Parathyroid adenoma (tissue), 2 donors: ENCODE measurements around the gene HAUS2.

Experiments
- H2AFZ ChIP-seq: fragments of 300-600 bp; sonication (generic); one replicate; pipeline ENCODE4 v1.7.0; 2017; ENCODE audit warnings: antibody characterized with exemption, mild to moderate bottlenecking
- H3K27ac ChIP-seq: fragments of 300-600 bp; sonication (generic); one replicate; pipeline ENCODE4 v1.7.0; 2017
- H3K27me3 ChIP-seq: fragments of 300-600 bp; sonication (generic); one replicate; pipeline ENCODE4 v1.7.0; 2017; ENCODE audit warnings: low read length; ENCODE audit not compliant: control insufficient read depth, insufficient read depth
- H3K36me3 ChIP-seq: fragments of 300-600 bp; sonication (generic); one replicate; pipeline ENCODE4 v1.7.0; 2017; ENCODE audit warnings: low read length; ENCODE audit not compliant: control insufficient read depth, insufficient read depth
- H3K4me1 ChIP-seq: fragments of 300-600 bp; sonication (generic); one replicate; pipeline ENCODE4 v1.7.0; 2017; ENCODE audit warnings: control low read depth
- H3K4me2 ChIP-seq: fragments of 300-600 bp; sonication (generic); one replicate; pipeline ENCODE4 v1.7.0; 2017; ENCODE audit warnings: low read length
- H3K4me3 ChIP-seq: fragments of 300-600 bp; sonication (generic); one replicate; pipeline ENCODE4 v1.7.0; 2017; ENCODE audit warnings: low read depth, low read length
- H3K79me2 ChIP-seq: fragments of 300-600 bp; sonication (generic); one replicate; pipeline ENCODE4 v1.7.0; 2017; ENCODE audit warnings: control low read depth
- H3K9ac ChIP-seq: fragments of 300-600 bp; sonication (generic); one replicate; pipeline ENCODE4 v1.7.0; 2017; ENCODE audit warnings: mild to moderate bottlenecking
- H3K9me3 ChIP-seq: fragments of 300-600 bp; sonication (generic); one replicate; pipeline ENCODE4 v1.7.0; 2017; ENCODE audit warnings: low read length; ENCODE audit not compliant: control insufficient read depth
- CTCF ChIP-seq: fragments of 300-600 bp; sonication (generic); IDR thresholded peaks from one replicate; pipeline ENCODE4 v1.7.0; 2017; ENCODE audit warnings: antibody characterized with exemption, mild to moderate bottlenecking
- donor health status: primary hyperparathyroidism.

HAUS2 gene

GRCh38 chr15:42590619-42591237 lies 42.1 kb downstream of the HAUS2 start:
- no peak overlapping the region for H3K9ac ChIP-seq
- H3K79me2 ChIP-seq = no peaks in the 10 kb centered on the region
- H3K36me3 ChIP-seq = no peaks in the 10 kb centered on the region
- H3K4me1 ChIP-seq = no peaks in the 10 kb centered on the region
- no peaks in the 10 kb centered on the region for H3K9me3 ChIP-seq
- no peaks in the 10 kb centered on the region for H3K27me3 ChIP-seq
- no peak overlapping the region for H2AFZ ChIP-seq
- TF ChIP-seq CTCF = no peak
- no peak overlapping the region for H3K4me3 ChIP-seq
- no peak overlapping the region for H3K4me2 ChIP-seq
- H3K27ac ChIP-seq = no peak overlapping the region

GRCh38 chr15:42591238-42591934 lies 42.7 kb downstream of the HAUS2 start:
- Histone ChIP-seq H3K27ac (no peak overlapping the region), H3K4me1 (no peaks in the 10 kb centered on the region), H3K9me3 (no peaks in the 10 kb centered on the region)

GRCh38 chr15:42592716-42593115 lies 44.1 kb downstream of the HAUS2 start:
- no peak overlapping the region for H3K4me3 ChIP-seq
- no peak overlapping the region for H3K27ac ChIP-seq
- H3K36me3 ChIP-seq = no peaks in the 10 kb centered on the region
- H3K9me3 ChIP-seq = no peaks in the 10 kb centered on the region
- no peak overlapping the region for H3K4me2 ChIP-seq
- H3K27me3 ChIP-seq = no peaks in the 10 kb centered on the region
- no peaks in the 10 kb centered on the region for H3K79me2 ChIP-seq
- H3K9ac ChIP-seq = no peak overlapping the region
- H3K4me1 ChIP-seq = no peaks in the 10 kb centered on the region
- TF ChIP-seq CTCF = no peak
- H2AFZ ChIP-seq = no peak overlapping the region

More at GRCh38 chr15:42591238-42591934, 42.7 kb downstream of the HAUS2 start:
- no peaks in the 10 kb centered on the region for H3K27me3 ChIP-seq
- H2AFZ ChIP-seq = no peak overlapping the region
- H3K36me3 ChIP-seq = no peaks in the 10 kb centered on the region
- H3K4me3 ChIP-seq = no peak overlapping the region
- no peaks in the 10 kb centered on the region for H3K79me2 ChIP-seq
- TF ChIP-seq CTCF = no peak
- no peak overlapping the region for H3K9ac ChIP-seq
- no peak overlapping the region for H3K4me2 ChIP-seq

GRCh38 chr15:42593143-42593542 lies 44.5 kb downstream of the HAUS2 start:
- no peak overlapping the region for H3K9ac ChIP-seq

More at GRCh38 chr15:42593143-42593542, 44.5 kb downstream of the HAUS2 start:
- Histone ChIP-seq H3K27me3 (no peaks in the 10 kb centered on the region), H3K27ac (no peak overlapping the region), H3K79me2 (no peaks in the 10 kb centered on the region), H2AFZ (no peak overlapping the region), H3K4me1 (no peaks in the 10 kb centered on the region), H3K9me3 (no peaks in the 10 kb centered on the region), H3K4me2 (no peak overlapping the region), H3K4me3 (no peak overlapping the region), H3K36me3 (no peaks in the 10 kb centered on the region)
- no peak for TF ChIP-seq CTCF
